Prostate gland (tissue), 2 donors: ENCODE data around the gene RABGAP1L.

ENCODE experiments used
- CTCF ChIP-seq, 4 experiments: fragments of 200-600 bp in 2 of 4; fragments of 450-650 bp in 2 of 4; sonication (generic) in 2 of 4; IDR thresholded peaks; 1 replicate in 3 of 4; 2 replicates in 1 of 4; pipeline ENCODE4 v1.5.1; 2016 to 2019; ENCODE audit warnings: antibody characterized with exemption in 4 of 4, mild to moderate bottlenecking in 2 of 4, moderate library complexity in 2 of 4
- POLR2A ChIP-seq: fragments of 450-650 bp; IDR thresholded peaks from one replicate; pipeline ENCODE4 v1.6.1; 2016; ENCODE audit warnings: antibody characterized with exemption, mild to moderate bottlenecking
- POLR2AphosphoS5 ChIP-seq: sonication (generic); formaldehyde crosslinking; IDR thresholded peaks from one replicate; pipeline ENCODE4 v1.6.1; 2017; ENCODE audit warnings: antibody characterized with exemption

DNA sequence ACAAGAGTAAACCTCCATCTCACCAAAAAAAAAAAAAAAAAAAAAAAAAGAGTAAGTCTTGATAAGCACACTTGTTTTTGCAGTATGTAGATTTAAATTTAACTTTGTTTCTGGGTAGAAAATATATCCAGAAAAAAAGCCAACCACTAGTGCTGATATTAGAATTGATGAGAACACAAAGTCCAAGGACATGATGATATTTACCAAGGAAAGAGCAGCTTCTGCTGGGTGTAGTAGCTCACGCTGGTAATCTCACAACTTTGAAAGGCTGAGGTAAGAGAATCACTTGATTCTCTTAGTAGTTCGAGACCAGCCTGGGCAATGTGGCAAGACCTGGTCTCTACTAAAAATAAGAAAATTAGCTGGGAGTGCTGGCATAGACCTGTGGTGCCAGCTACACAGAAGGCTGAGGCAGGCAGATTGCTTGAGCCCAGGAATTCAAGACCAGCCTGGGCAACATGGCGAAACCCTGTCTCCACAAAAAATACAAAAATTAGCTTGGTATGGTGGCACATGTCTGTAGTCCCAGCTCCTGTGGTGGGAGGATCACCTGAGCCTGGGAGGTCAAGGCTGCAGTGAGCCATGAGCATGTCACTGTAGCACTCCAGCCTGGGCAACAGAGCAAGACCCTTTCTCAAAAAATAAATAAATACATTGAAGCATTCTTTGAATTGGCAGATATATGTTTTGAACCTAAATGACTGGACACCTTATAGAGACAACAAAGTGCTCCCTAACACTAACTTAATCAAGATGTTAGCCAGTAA, 776.8 kb downstream of the RABGAP1L start:
- no peak for TF ChIP-seq CTCF (IDR thresholded peaks at IDR 0.05)
- TF ChIP-seq POLR2A: no peak
- no peak for TF ChIP-seq POLR2AphosphoS5
